ENCODE measurements around the gene SLC7A11. TPM values are rescaled to one million over a fixed set of nuclear protein-coding genes. Genes with fewer than 3 reads are reported as not detected.

Gene SLC7A11
- polyA plus RNA-seq, 1 donor from 2014 or later: 0.46 TPM

- Histone ChIP-seq H3K27ac (ENCODE audit: low read length) (no peak overlapping the region), H3K36me3 (ENCODE audit: insufficient read depth, low read length) (no peaks in the 10 kb centered on the region), H2AFZ (ENCODE audit: low read depth, low read length) (no peak overlapping the region), H3K27me3 (ENCODE audit: insufficient read depth, low read depth, low read length) (no peaks in the 10 kb centered on the region), H3K9ac (ENCODE audit: low read length) (no peak overlapping the region), H3K9me2 (ENCODE audit: insufficient read depth, low read length) (no peaks in the 10 kb centered on the region), H3K4me2 (ENCODE audit: low read length) (no peak overlapping the region), H3K79me2 (replicated peaks; ENCODE audit: insufficient read depth, low read length) (no peaks in the 10 kb centered on the region), H4K20me1 (ENCODE audit: insufficient read depth) (no peaks in the 10 kb centered on the region), H3K9me3 (ENCODE audit: low read length) (no peaks in the 10 kb centered on the region), H3F3A (ENCODE audit: insufficient read depth, low read length, poor library complexity, severe bottlenecking) (no peaks in the 10 kb centered on the region), H3K4me3 (ENCODE audit: low read length) (no peak overlapping the region)
- TF ChIP-seq, protein P1, sequence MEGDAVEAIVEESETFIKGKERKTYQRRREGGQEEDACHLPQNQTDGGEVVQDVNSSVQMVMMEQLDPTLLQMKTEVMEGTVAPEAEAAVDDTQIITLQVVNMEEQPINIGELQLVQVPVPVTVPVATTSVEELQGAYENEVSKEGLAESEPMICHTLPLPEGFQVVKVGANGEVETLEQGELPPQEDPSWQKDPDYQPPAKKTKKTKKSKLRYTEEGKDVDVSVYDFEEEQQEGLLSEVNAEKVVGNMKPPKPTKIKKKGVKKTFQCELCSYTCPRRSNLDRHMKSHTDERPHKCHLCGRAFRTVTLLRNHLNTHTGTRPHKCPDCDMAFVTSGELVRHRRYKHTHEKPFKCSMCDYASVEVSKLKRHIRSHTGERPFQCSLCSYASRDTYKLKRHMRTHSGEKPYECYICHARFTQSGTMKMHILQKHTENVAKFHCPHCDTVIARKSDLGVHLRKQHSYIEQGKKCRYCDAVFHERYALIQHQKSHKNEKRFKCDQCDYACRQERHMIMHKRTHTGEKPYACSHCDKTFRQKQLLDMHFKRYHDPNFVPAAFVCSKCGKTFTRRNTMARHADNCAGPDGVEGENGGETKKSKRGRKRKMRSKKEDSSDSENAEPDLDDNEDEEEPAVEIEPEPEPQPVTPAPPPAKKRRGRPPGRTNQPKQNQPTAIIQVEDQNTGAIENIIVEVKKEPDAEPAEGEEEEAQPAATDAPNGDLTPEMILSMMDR (IDR thresholded peaks at IDR 0.05; ENCODE audit: poor library complexity, severe bottlenecking): no peak
- TF ChIP-seq POLR2AphosphoS5 (IDR thresholded peaks at IDR 0.05) (no peak), EP300 (conservative IDR thresholded peaks at IDR 0.05; ENCODE audit: poor library complexity, severe bottlenecking) (no peak), EZH2 (IDR thresholded peaks at IDR 0.05; ENCODE audit: borderline replicate concordance, insufficient read depth, low read length, poor library complexity, severe bottlenecking) (no peak), SMC3 (conservative IDR thresholded peaks at IDR 0.05; ENCODE audit: poor library complexity) (no peak), TAF1 (IDR thresholded peaks at IDR 0.05; ENCODE audit: low read depth) (no peak), MXI1 (conservative IDR thresholded peaks at IDR 0.05; ENCODE audit: poor library complexity, severe bottlenecking) (no peak), RAD21 (conservative IDR thresholded peaks at IDR 0.05) (no peak)
- TF ChIP-seq, protein P2, sequence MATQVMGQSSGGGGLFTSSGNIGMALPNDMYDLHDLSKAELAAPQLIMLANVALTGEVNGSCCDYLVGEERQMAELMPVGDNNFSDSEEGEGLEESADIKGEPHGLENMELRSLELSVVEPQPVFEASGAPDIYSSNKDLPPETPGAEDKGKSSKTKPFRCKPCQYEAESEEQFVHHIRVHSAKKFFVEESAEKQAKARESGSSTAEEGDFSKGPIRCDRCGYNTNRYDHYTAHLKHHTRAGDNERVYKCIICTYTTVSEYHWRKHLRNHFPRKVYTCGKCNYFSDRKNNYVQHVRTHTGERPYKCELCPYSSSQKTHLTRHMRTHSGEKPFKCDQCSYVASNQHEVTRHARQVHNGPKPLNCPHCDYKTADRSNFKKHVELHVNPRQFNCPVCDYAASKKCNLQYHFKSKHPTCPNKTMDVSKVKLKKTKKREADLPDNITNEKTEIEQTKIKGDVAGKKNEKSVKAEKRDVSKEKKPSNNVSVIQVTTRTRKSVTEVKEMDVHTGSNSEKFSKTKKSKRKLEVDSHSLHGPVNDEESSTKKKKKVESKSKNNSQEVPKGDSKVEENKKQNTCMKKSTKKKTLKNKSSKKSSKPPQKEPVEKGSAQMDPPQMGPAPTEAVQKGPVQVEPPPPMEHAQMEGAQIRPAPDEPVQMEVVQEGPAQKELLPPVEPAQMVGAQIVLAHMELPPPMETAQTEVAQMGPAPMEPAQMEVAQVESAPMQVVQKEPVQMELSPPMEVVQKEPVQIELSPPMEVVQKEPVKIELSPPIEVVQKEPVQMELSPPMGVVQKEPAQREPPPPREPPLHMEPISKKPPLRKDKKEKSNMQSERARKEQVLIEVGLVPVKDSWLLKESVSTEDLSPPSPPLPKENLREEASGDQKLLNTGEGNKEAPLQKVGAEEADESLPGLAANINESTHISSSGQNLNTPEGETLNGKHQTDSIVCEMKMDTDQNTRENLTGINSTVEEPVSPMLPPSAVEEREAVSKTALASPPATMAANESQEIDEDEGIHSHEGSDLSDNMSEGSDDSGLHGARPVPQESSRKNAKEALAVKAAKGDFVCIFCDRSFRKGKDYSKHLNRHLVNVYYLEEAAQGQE (IDR thresholded peaks at IDR 0.05; ENCODE audit: borderline replicate concordance): no peak
Measured at GRCh38 chr4:138138774-138139173, 103.4 kb downstream of the SLC7A11 start.

- no peak for TF ChIP-seq TAF1 (IDR thresholded peaks at IDR 0.05; ENCODE audit: low read depth)
- H3F3A ChIP-seq (ENCODE audit: insufficient read depth, low read length, poor library complexity, severe bottlenecking): no peaks in the 10 kb centered on the region
- H3K27me3 ChIP-seq (ENCODE audit: insufficient read depth, low read depth, low read length): no peaks in the 10 kb centered on the region
Measured at GRCh38 chr4:138135610-138136009, 106.5 kb downstream of the SLC7A11 start.

GRCh38 chr4:138118270-138118669, 123.9 kb downstream of the SLC7A11 start:
- Histone ChIP-seq H3K9me3 (ENCODE audit: low read length) (no peaks in the 10 kb centered on the region), H3K9me2 (ENCODE audit: insufficient read depth, low read length) (no peaks in the 10 kb centered on the region), H3K4me2 (ENCODE audit: low read length) (no peak overlapping the region), H3K9ac (ENCODE audit: low read length) (no peak overlapping the region), H3K27me3 (ENCODE audit: insufficient read depth, low read depth, low read length) (no peaks in the 10 kb centered on the region), H3K79me2 (replicated peaks; ENCODE audit: insufficient read depth, low read length) (no peaks in the 10 kb centered on the region), H3K27ac (ENCODE audit: low read length) (no peak overlapping the region), H4K20me1 (ENCODE audit: insufficient read depth) (no peaks in the 10 kb centered on the region), H3K4me3 (ENCODE audit: low read length) (no peak overlapping the region), H3F3A (ENCODE audit: insufficient read depth, low read length, poor library complexity, severe bottlenecking) (no peaks in the 10 kb centered on the region), H2AFZ (ENCODE audit: low read depth, low read length) (no peak overlapping the region), H3K36me3 (ENCODE audit: insufficient read depth, low read length) (no peaks in the 10 kb centered on the region)
- TF ChIP-seq SMC3 (conservative IDR thresholded peaks at IDR 0.05; ENCODE audit: poor library complexity): no peak
- no peak for TF ChIP-seq EP300 (conservative IDR thresholded peaks at IDR 0.05; ENCODE audit: poor library complexity, severe bottlenecking)
- TF ChIP-seq, protein P2 (IDR thresholded peaks at IDR 0.05; ENCODE audit: borderline replicate concordance): no peak
- TF ChIP-seq RAD21 (conservative IDR thresholded peaks at IDR 0.05): no peak
- no peak for TF ChIP-seq EZH2 (IDR thresholded peaks at IDR 0.05; ENCODE audit: borderline replicate concordance, insufficient read depth, low read length, poor library complexity, severe bottlenecking)
- TF ChIP-seq MXI1 (conservative IDR thresholded peaks at IDR 0.05; ENCODE audit: poor library complexity, severe bottlenecking): no peak
- no peak for TF ChIP-seq POLR2AphosphoS5 (IDR thresholded peaks at IDR 0.05)
- TF ChIP-seq TAF1 (IDR thresholded peaks at IDR 0.05; ENCODE audit: low read depth): no peak
- TF ChIP-seq, protein P1 (IDR thresholded peaks at IDR 0.05; ENCODE audit: poor library complexity, severe bottlenecking): no peak

More at GRCh38 chr4:138135610-138136009, 106.5 kb downstream of the SLC7A11 start:
- Histone ChIP-seq H3K9me2 (ENCODE audit: insufficient read depth, low read length) (no peaks in the 10 kb centered on the region), H3K9me3 (ENCODE audit: low read length) (no peaks in the 10 kb centered on the region), H3K79me2 (replicated peaks; ENCODE audit: insufficient read depth, low read length) (no peaks in the 10 kb centered on the region), H3K36me3 (ENCODE audit: insufficient read depth, low read length) (no peaks in the 10 kb centered on the region), H3K9ac (ENCODE audit: low read length) (no peak overlapping the region), H2AFZ (ENCODE audit: low read depth, low read length) (no peak overlapping the region), H3K4me3 (ENCODE audit: low read length) (no peak overlapping the region), H4K20me1 (ENCODE audit: insufficient read depth) (no peaks in the 10 kb centered on the region), H3K27ac (ENCODE audit: low read length) (no peak overlapping the region), H3K4me2 (ENCODE audit: low read length) (no peak overlapping the region)
